ENCODE results near the gene RET. TPM values are rescaled to one million over a fixed set of nuclear protein-coding genes. Genes with fewer than 3 reads are reported as not detected.
A peak's percentile ranks its signal among the peaks of the same experiment; 100 is the strongest.

Gene RET
- total RNA-seq, 1 experiment from 2014 or later, result 68.0 TPM

DNA sequence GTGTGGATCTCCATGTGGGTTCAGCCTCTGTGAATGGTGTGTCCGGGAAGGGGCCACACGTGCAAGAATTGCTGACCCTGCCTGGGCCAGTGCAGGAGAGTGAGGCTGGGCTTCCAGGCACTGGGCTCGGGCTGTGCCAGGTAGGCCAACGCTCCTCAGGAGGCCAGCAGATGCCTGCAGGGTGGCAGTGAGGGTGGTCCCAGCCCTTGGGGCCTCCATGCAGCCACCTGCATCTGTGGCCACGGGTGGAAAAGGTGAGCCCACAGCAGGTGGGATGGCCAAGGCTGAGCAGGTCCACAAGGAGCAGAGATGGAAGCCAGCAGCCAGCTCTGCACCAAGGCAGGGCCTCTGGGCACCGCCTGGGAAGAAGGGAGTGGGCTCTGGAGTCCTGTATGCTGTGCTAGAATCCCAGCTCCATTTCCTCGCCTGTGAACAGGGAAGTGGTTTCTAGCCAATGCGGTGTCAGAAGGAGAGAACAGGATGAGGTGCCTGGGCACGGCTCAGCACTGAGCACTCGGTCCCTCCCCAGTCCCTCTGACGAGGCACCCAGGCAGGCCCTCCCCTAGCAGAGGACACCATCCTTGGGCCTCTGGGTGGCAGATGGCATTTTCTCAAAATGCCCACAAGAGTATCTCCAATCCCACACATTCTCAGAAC is 31.1 kb upstream of the RET start:
- H3K27me3 ChIP-seq (replicated peaks; ENCODE audit: insufficient read depth, low read depth, low read length, poor library complexity), result no peaks in the 10 kb centered on the region
- TF ChIP-seq EZH2 (IDR thresholded peaks at IDR 0.05; ENCODE audit: borderline replicate concordance, low read depth, low read length, poor library complexity, severe bottlenecking), result no peak
- TF ChIP-seq, protein P1, sequence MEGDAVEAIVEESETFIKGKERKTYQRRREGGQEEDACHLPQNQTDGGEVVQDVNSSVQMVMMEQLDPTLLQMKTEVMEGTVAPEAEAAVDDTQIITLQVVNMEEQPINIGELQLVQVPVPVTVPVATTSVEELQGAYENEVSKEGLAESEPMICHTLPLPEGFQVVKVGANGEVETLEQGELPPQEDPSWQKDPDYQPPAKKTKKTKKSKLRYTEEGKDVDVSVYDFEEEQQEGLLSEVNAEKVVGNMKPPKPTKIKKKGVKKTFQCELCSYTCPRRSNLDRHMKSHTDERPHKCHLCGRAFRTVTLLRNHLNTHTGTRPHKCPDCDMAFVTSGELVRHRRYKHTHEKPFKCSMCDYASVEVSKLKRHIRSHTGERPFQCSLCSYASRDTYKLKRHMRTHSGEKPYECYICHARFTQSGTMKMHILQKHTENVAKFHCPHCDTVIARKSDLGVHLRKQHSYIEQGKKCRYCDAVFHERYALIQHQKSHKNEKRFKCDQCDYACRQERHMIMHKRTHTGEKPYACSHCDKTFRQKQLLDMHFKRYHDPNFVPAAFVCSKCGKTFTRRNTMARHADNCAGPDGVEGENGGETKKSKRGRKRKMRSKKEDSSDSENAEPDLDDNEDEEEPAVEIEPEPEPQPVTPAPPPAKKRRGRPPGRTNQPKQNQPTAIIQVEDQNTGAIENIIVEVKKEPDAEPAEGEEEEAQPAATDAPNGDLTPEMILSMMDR (conservative IDR thresholded peaks at IDR 0.05; ENCODE audit: low read depth, low read length), result no peak
- H3K4me3 ChIP-seq (ENCODE audit: low read depth, low read length, poor library complexity, severe bottlenecking), result no peak overlapping the region
- ChIA-PET CTCF (no interaction called here), POLR2A (ENCODE audit: low non-redundant PET) (no interaction called here)
- no peaks in the 10 kb centered on the region for H3K9me3 ChIP-seq (ENCODE audit: low read depth, low read length, poor library complexity, severe bottlenecking)
- intact Hi-C loops (cut with micrococcal nuclease; ENCODE audit: unreplicated experiment), result no loop called here
- no TSS peak for BruUV-seq (replicated peaks)
- DNase-seq (ENCODE audit: low spot score), result no peak
- no peaks in the 10 kb centered on the region for H3K36me3 ChIP-seq (ENCODE audit: insufficient read depth, low read length, poor library complexity, severe bottlenecking)
- peak overlapping the region; percentile 82 for H3K27ac ChIP-seq (ENCODE audit: low read depth, low read length, poor library complexity, severe bottlenecking)
- peaks cover 44% of the 10 kb centered on the region for H3K4me1 ChIP-seq (ENCODE audit: insufficient read depth, low read length, poor library complexity, severe bottlenecking)

DNA sequence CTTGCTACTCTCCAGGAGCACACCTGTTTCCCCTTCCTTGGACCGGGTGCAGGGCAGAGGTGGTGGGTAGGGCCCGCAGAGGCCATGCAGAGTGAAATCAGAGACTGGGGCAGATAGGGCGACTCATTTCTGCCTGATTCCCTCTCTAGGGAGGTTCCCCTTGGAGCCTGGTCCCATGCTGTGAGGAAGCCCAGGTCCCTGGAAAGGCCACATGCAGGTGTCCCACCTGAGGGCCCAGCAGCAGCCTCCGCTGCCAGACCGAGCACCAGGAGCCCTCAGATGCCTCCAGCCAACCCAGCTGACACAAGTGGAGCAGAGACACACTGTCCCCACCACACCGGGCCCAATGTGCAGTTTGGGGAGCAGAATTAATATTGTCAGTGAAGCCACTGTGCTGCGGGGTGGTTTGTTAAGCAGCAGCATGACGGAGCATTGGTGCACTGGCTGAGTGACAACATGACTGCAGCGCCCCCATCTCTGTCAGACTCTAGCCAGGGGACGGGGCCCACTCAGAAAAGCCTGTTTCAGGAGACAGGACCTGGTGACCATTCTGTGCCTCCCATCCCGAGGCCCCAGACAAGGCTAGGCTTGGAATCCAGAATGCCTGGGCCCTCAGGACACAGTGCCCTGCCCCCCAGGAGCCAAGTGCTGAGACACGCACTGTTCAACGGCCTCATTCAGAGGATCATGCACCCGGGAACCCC is 30.4 kb upstream of the RET start:
- CTCF ChIA-PET, result no interaction called here
- POLR2A ChIA-PET (ENCODE audit: low non-redundant PET), result no interaction called here
- H3K4me1 ChIP-seq (ENCODE audit: insufficient read depth, low read length, poor library complexity, severe bottlenecking), result peaks cover 41% of the 10 kb centered on the region
- no peaks in the 10 kb centered on the region for H3K36me3 ChIP-seq (ENCODE audit: insufficient read depth, low read length, poor library complexity, severe bottlenecking)
- no peak for TF ChIP-seq EZH2 (IDR thresholded peaks at IDR 0.05; ENCODE audit: borderline replicate concordance, low read depth, low read length, poor library complexity, severe bottlenecking)
- TF ChIP-seq, protein P1 (conservative IDR thresholded peaks at IDR 0.05; ENCODE audit: low read depth, low read length), result no peak
- peak overlapping the region; percentile 82 for H3K27ac ChIP-seq (ENCODE audit: low read depth, low read length, poor library complexity, severe bottlenecking)
- BruUV-seq (replicated peaks), result no TSS peak
- H3K4me3 ChIP-seq (ENCODE audit: low read depth, low read length, poor library complexity, severe bottlenecking), result no peak overlapping the region
- no peaks in the 10 kb centered on the region for H3K27me3 ChIP-seq (replicated peaks; ENCODE audit: insufficient read depth, low read depth, low read length, poor library complexity)
- intact Hi-C loops (cut with micrococcal nuclease; ENCODE audit: unreplicated experiment), result no loop called here
- DNase-seq (ENCODE audit: low spot score), result no peak
- no peaks in the 10 kb centered on the region for H3K9me3 ChIP-seq (ENCODE audit: low read depth, low read length, poor library complexity, severe bottlenecking)

DNA sequence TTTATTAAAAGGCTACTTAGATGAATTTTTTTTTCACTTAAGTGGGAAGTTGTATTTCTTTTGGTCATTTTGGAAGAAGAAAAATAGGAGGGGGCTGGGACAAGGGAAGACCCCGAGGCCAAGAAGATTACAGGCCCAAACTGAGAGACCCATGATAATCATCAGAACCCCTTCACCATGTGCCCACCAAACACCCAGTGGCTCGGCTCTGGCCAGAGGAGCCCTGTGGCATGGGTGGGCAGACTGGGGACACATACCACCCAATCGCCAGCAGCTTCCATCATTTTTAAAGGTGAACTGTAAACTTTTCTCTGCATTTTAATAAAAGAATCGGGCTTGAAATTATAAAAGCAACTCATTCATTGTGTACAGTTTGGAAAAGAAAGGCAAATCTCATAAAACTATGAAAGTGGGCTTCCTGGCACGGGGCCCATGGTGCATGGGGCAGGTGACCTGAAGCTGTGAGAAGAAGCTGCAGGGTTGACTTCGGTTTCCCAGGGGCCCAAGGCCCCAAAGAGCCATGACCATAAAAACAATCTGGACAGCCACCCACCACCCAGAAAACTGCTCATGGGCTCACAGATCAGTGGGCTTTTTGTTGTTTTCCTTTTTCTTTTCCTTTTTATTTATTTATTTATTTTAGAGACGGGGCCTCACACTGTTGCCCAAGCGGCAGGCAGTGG is 29.4 kb upstream of the RET start:
- intact Hi-C loops (cut with micrococcal nuclease; ENCODE audit: unreplicated experiment), result no loop called here
- no peak overlapping the region for H3K27ac ChIP-seq (ENCODE audit: low read depth, low read length, poor library complexity, severe bottlenecking)
- ChIA-PET CTCF (no interaction called here), POLR2A (ENCODE audit: low non-redundant PET) (no interaction called here)
- H3K36me3 ChIP-seq (ENCODE audit: insufficient read depth, low read length, poor library complexity, severe bottlenecking), result no peaks in the 10 kb centered on the region
- H3K9me3 ChIP-seq (ENCODE audit: low read depth, low read length, poor library complexity, severe bottlenecking), result no peaks in the 10 kb centered on the region
- DNase-seq (ENCODE audit: low spot score), result no peak
- BruUV-seq (replicated peaks), result no TSS peak
- TF ChIP-seq, protein P1 (conservative IDR thresholded peaks at IDR 0.05; ENCODE audit: low read depth, low read length), result no peak
- no peak for TF ChIP-seq EZH2 (IDR thresholded peaks at IDR 0.05; ENCODE audit: borderline replicate concordance, low read depth, low read length, poor library complexity, severe bottlenecking)
- H3K4me3 ChIP-seq (ENCODE audit: low read depth, low read length, poor library complexity, severe bottlenecking), result no peak overlapping the region
- H3K27me3 ChIP-seq (replicated peaks; ENCODE audit: insufficient read depth, low read depth, low read length, poor library complexity), result no peaks in the 10 kb centered on the region
- peaks cover 34% of the 10 kb centered on the region for H3K4me1 ChIP-seq (ENCODE audit: insufficient read depth, low read length, poor library complexity, severe bottlenecking)
